H1 (cell line): ENCODE measurements around the gene MYO7B. TPM values are rescaled to one million over a fixed set of nuclear protein-coding genes. Genes with fewer than 3 reads are reported as not detected.

ENCODE experiments used
- JUND ChIP-seq: IDR thresholded peaks from 2 replicates; pipeline ENCODE4 v1.6.1; 2011; ENCODE audit warnings: mild to moderate bottlenecking, improper control_type of control experiment, low read length
- SP1 ChIP-seq: IDR thresholded peaks from 2 replicates; pipeline ENCODE4 v1.6.1; 2011; ENCODE audit warnings: low read depth, low read length
- polyA plus RNA-seq, 7 experiments: library from polyadenylated mRNA; depleted of rRNA in 3 of 7; stranded (reverse) in 5 of 7; unstranded in 2 of 7; fragments of >200 nt in 5 of 7; fragments of 200-250 nt in 2 of 7; gene quantifications; 1 replicate in 5 of 7; 2 replicates in 1 of 7; 4 replicates in 1 of 7; pipeline versions ENCODE4 v1.2.1 to v1.2.3, GENCODE V29; 2011 to 2013; ENCODE audit warnings: missing spikeins in 2 of 7, mixed read lengths in 2 of 7
- total RNA-seq: library from RNA; stranded (reverse); fragmentation: NEBNext Ultra II Directional; extraction: Animal tissue kit (Norgen Biotek cat#: 25700); gene quantifications from 2 replicates; pipeline ENCODE4 v1.2.1, GENCODE V29; 2021

MYO7B gene
- total and polyA plus RNA-seq, 2 of the 8 experiments (the other 6 are each of a cell fraction or from before 2014, with no cell fraction given) = not detected

GRCh38 chr2:127680706-127681287 is 145.3 kb downstream of the MYO7B start (continued):
- TF ChIP-seq JUND = no peak
- TF ChIP-seq SP1 = no peak
- TF ChIP-seq, all 59 proteins: peak for 0
